ENCODE measurements around the gene FNDC11. TPM values are rescaled to one million over a fixed set of nuclear protein-coding genes. Genes with fewer than 3 reads are reported as not detected.

The FNDC11 gene
- total RNA-seq, 1 experiment from 2014 or later = 2.5 TPM

DNA sequence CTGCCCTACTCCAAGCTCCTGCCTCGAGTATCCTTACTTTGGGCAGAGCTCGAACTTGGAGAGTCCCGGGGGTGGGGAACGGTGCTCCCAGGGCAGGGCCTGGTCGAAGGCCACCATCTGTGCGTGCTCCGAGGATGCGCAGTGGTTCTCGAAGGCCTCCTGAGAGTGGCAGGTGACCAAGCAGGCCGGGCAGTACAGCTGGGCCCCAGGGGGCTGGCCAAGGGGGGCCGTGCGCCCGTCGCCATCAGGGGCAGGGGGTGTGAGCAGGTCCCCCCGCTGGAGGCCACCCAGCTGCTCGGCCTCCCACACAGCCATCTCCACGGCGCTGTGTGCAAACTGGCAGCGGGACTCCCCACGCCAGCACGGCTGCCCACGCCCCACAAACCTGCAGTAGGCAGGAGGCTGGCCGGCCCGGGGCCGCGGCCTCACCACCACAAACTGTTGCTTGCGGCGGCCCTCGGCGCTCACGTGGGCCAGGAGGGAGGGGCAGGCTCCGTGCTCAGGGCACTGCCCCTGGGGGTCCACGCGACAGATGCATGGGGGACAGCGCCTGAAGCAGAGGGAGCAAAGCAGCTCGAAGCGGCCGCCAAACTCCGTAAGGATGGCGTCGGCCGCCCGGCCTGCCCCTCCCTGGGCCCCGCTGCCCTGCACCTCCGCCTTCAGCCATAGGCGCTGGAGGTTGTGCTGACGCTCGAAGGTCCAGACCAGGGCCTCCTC lies 18.3 kb downstream of the FNDC11 start:
- H3K27me3 Mint-ChIP-seq (ENCODE audit: low read depth) = no peaks in the 10 kb centered on the region; the same call in 1 of the 2 replicates
- Histone ChIP-seq H3K14ac (ENCODE audit: insufficient read depth, low read length) (no peak overlapping the region), H3K79me2 (ENCODE audit: insufficient read depth, low read length) (no peaks in the 10 kb centered on the region), H2AFZ (ENCODE audit: low read length) (no peak overlapping the region), H3K23ac (ENCODE audit: insufficient read length, low read depth, low read length) (no peak overlapping the region), H3K4me1 (ENCODE audit: insufficient read depth, low read length) (no peaks in the 10 kb centered on the region), H3T11ph (ENCODE audit: low read length) (no peak overlapping the region), H3K56ac (ENCODE audit: insufficient read length, low read depth, low read length) (no peak overlapping the region), H3K4ac (ENCODE audit: low read depth, low read length) (no peak overlapping the region), H2BK20ac (ENCODE audit: low read depth, low read length, poor library complexity, severe bottlenecking) (no peak overlapping the region), H2AK5ac (ENCODE audit: insufficient read length, low read length) (no peak overlapping the region), H3K9ac (ENCODE audit: extremely low read depth, insufficient read length, low read length) (no peak overlapping the region), H4K5ac (ENCODE audit: insufficient read length, low read depth, low read length) (no peak overlapping the region), H3K23me2 (ENCODE audit: insufficient read length, low read depth, low read length, poor library complexity, severe bottlenecking) (peaks cover 4% of the 10 kb centered on the region), H4K20me1 (ENCODE audit: control insufficient read depth, insufficient read depth, insufficient read length) (no peaks in the 10 kb centered on the region), H3K27ac (ENCODE audit: insufficient read length, low read depth, low read length) (no peak overlapping the region), H4K8ac (replicated peaks; ENCODE audit: insufficient read length, low read depth, low read length) (no peak overlapping the region), H2BK120ac (ENCODE audit: low read depth, low read length, poor library complexity, severe bottlenecking) (no peak overlapping the region), H4K91ac (ENCODE audit: insufficient read length, low read depth, low read length) (no peak overlapping the region), H3K9me3 (ENCODE audit: control insufficient read depth, low read depth, low read length) (no peaks in the 10 kb centered on the region), H3K27me3 (ENCODE audit: insufficient read depth, low read length) (no peaks in the 10 kb centered on the region), H3K18ac (ENCODE audit: insufficient read length, low read depth, low read length) (no peak overlapping the region), H3K79me1 (ENCODE audit: insufficient read depth, low read depth, low read length, poor library complexity, severe bottlenecking) (no peaks in the 10 kb centered on the region), H3K4me2 (ENCODE audit: insufficient read depth, insufficient read length, low read length) (no peak overlapping the region), H2BK15ac (ENCODE audit: low read depth, low read length) (no peak overlapping the region), H2BK12ac (ENCODE audit: insufficient read length, low read depth, low read length) (no peak overlapping the region), H2BK5ac (ENCODE audit: insufficient read length, low read length) (no peak overlapping the region)
- no peak overlapping the region for H3K4me3 Mint-ChIP-seq
- H3K9me3 Mint-ChIP-seq = no peaks in the 10 kb centered on the region
- TF ChIP-seq, protein P1, sequence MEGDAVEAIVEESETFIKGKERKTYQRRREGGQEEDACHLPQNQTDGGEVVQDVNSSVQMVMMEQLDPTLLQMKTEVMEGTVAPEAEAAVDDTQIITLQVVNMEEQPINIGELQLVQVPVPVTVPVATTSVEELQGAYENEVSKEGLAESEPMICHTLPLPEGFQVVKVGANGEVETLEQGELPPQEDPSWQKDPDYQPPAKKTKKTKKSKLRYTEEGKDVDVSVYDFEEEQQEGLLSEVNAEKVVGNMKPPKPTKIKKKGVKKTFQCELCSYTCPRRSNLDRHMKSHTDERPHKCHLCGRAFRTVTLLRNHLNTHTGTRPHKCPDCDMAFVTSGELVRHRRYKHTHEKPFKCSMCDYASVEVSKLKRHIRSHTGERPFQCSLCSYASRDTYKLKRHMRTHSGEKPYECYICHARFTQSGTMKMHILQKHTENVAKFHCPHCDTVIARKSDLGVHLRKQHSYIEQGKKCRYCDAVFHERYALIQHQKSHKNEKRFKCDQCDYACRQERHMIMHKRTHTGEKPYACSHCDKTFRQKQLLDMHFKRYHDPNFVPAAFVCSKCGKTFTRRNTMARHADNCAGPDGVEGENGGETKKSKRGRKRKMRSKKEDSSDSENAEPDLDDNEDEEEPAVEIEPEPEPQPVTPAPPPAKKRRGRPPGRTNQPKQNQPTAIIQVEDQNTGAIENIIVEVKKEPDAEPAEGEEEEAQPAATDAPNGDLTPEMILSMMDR (conservative IDR thresholded peaks at IDR 0.05) = no peak
- no peak for DNase-seq
- H3K36me3 Mint-ChIP-seq (ENCODE audit: insufficient read depth in 1 of 3, low read depth in 3 of 3) = no peaks in the 10 kb centered on the region
- H3K27ac Mint-ChIP-seq = no peak overlapping the region; a peak in 1 of 7 replicates
- H3K4me1 Mint-ChIP-seq = peaks cover 4 to 10% of the 10 kb centered on the region in 2 experiments; a peak in 3 of 4 replicates
- no CpG with 5 or more reads among the region's 48 CpGs for WGBS (ENCODE audit: extremely low coverage, insufficient read length, low lambda C conversion rate)
